T-helper 9 cell (primary cell): ENCODE results near the gene PTTG1IP.

Source experiments
- DNase-seq: peaks from one replicate; pipeline ENCODE4 v3.0.0-alpha.2; 2020

The PTTG1IP gene

DNA sequence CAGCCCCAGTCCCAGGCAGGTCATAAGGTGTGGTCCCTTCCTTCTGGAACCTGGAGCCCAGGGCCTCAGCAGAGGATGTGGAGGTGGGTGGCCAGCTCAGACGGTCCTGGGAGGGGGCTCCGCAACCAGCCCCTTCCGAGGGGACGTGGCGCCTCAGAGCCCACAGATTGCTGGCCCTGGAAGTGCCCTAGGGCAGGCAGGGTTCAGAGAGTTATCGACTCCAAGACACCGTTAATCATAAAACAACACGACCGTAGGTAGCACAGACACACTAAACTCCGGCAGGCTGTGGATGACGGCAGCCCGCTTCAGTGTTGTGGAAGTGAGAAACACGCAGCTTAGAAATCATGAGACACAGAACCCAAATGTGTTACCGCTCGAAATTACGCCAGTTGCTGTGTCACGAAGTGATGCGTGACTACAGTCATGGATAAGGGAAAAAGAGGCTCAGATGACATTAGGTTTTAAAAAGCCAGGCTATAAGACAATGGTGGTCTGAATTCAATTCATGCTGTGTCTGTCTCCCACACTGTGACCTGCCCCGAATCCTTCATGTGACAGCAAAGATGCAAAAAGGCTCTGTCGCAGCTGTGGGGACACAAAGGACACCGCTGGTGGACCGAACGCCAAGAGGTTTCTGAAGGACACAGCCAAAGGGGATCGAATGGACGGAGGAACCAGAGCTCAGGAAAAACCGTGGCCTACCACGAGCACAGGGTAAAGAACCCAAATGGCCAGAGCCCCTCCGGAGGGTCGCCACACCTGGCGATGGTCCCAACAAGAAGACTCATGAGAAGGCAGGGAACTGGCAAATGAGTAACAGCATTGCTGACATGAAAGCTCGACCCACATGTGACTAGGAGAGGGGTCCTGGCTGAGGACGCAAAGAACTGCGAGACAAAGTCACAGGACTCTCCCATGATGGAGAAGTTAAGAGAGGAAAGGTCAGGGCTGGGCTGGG is 53.9 kb downstream of the PTTG1IP start:
- DNase-seq = no peak

DNA sequence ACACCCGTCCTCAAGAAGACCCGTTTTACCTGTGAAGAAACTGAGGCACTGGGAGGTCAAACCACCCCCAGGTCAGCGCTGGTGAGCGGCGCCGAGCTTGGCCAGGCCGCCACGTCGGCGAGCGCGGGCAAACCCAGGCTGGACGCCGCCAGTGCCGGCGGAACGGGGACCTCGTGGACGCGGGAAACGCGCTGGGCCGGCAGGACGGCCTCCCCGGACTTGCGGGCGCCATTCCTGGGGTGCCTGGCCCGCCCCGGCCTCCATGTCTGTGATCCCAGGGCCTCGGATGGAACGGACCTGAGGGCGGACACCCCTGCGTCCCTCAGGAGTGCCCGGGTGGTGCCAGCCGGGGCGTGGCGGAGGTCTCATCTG is 54.9 kb downstream of the PTTG1IP start:
- no peak for DNase-seq

GRCh38 chr21:44817914-44818639 is 55.4 kb downstream of the PTTG1IP start, which contains the start of gene SUMO3:
Gene SUMO3, minus strand, starts transcription at chr21:44818062. Its CDS starts 94 bp downstream, at chr21:44817968.
- DNase-seq = peak; percentile 76

DNA sequence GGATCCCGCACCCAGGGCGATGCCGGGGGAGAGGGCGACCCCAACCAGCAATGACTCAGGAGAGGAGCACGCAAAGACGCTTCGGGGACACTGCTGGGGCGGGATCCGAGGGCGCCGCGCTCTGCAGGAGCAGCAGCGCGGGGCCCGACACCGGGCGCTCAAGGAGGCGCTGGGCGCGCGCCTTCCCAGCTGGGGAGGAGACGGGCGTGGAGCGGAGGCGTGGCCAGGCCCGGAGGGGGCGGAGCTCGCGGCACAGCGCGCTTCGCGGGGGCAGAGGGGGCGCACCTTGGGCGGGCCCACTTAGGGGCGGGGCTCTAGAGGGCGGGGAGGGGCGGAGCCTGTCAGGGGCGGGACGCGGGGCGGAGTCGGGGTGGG is 56.0 kb downstream of the PTTG1IP start:
- DNase-seq = peak; percentile 91

- no peak for DNase-seq
These were observed 56.6 kb downstream of the PTTG1IP start for GRCh38 chr21:44816761-44817505.

- no peak for DNase-seq
These were observed 57.5 kb downstream of the PTTG1IP start for GRCh38 chr21:44815852-44816628.

DNA sequence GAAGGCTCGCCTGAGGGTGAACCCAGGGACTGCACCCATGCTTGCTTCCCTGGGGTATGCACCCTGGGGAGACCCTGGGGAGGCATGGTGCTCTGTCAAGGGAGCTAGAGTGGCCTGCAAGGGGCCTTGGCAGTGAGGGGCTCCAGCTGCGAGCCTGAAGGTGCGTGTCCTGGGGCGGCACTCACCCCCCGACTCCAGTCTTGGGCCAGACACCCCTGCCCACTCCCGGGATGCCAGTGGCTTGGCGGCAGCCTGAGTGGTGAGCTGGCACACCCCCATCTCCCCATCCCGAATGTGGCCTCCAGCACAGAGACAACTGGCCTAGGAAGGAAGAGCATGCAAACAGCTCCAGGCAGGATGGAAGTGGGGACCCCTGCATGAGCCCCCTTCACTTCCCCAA is 58.3 kb downstream of the PTTG1IP start:
- DNase-seq = no peak

DNA sequence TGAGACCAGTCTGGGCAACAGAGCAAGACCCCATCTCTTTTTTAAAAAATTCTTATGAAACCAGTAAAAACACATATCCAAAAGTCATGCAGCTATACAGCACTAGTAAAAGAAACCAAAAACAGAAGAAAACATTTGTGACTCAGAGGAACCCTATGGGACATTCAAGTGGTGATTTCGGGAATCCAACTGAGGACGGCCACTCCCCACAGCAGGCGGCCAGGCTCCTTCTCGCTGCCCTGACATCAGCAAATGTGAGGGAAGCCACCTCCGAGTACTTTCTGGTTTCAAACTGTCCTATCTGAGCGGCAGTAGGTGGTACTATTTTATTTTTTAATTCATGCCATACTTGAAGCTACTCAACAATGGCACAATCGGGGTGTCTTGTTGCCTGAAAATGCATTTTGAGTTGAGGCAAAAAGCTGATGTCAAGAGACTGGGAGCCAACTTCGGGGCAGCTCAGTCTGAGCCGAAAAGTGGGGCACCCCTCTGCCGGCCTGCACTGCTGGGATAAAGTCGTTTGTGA is 58.9 kb downstream of the PTTG1IP start:
- DNase-seq = no peak

- no peak for DNase-seq
These were observed 59.8 kb downstream of the PTTG1IP start for GRCh38 chr21:44813727-44814126.

- no peak for DNase-seq
These were observed 60.3 kb downstream of the PTTG1IP start for GRCh38 chr21:44813149-44813548.

DNA sequence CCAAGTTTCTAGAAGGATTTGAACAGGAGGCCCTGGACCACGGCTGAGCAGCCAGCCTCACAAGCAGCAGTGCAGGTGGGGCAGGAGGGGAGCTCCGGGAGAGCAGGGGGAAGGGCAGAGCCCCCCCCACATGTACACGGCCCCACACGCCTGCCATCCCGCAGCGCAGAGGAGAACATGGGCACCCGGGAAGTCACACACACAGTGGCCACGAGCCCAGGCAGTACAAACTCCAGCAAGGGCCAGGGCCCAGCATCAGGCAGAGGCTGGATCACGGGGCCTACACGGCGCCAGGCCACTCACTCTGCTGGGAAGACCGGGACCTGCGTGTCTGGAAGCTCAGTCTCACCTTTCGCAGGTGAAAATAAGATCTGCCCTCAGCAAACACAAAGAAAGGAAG is 60.9 kb downstream of the PTTG1IP start:
- no peak for DNase-seq

DNA sequence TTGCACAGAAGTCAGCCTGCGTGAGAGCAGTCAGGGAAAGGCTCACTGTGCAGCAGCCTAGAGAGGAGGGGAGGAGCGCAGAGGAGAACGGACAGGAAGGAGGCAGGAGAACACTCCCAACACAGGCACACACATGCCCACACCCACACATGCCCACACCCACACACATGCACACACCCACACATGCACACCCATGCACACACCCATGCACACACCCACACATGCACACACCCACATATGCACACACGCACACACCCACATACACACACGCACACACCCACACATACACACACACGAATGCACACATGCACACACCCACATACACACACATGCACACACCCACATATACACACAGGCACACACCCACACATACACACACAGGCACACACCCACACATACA is 62.7 kb downstream of the PTTG1IP start:
- no peak for DNase-seq

- DNase-seq = no peak
These were observed 67.6 kb downstream of the PTTG1IP start for GRCh38 chr21:44805859-44806258.

DNA sequence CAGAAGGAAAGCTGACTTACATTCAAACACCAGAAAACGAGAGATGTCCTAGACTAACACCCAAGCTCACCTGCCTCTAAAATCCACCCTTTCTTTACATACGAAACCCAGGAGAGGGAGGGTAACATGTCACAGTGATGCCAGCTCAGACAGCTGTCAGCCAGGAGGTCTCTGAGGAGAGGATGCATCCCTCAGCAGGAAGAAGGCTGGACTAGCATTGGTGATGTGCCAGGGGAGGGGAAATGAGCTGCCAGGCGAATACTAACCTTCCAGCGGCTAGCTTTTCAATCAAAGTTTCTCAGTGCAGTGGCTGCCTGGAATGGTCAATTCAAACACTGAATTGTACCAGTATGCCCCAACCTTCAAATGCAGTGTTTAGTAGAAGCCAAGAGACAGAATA is 68.3 kb downstream of the PTTG1IP start:
- no peak for DNase-seq

- DNase-seq = no peak
These were observed 68.7 kb downstream of the PTTG1IP start for GRCh38 chr21:44804762-44805161.

DNA sequence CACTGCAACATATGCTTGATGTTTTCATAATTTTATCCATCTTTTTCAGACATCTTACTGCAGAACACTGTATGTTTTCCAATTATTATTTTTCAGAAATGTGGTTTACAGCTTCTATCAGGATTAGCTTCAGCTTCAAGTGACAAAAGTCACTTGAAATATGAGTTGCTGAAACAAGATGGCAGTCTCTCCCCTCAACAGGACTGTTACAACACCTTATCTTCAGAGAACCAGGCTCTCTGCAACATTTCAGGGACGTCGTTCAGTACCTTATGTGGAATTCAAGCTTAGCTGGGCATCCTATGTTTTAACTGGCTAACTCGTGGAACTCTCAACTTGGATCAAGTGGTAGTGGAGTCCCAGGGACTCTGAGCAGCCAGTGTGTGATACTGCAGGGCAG is 69.8 kb downstream of the PTTG1IP start:
- no peak for DNase-seq

GRCh38 chr21:44802396-44803153 is 70.9 kb downstream of the PTTG1IP start:
- DNase-seq = no peak

GRCh38 chr21:44801468-44802395 is 71.8 kb downstream of the PTTG1IP start, which contains the start of gene UBE2G2:
Gene UBE2G2, minus strand, starts transcription at chr21:44801820. Its CDS starts 72 bp downstream, at chr21:44801748.
- DNase-seq = peak; percentile 87

GRCh38 chr21:44800971-44801467 is 72.5 kb downstream of the PTTG1IP start:
- DNase-seq = no peak

DNA sequence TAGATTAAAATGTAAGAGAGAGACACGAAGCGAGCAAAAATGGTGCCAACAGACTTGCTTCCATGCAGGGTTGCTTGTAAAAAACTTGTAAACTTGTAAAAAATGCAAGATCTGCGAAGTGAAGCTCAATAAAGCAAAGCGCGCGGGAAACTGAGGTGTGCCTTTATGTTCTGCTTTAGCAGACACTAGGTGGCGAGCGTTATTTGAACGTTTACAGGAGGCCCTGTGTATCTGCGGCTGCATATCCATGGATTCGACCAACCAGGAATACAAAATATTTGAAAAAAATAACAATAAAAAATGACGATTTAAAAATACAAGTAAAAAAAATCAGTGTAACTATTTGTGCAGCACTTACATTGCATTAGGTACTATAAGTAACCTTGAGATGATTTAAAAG is 73.4 kb downstream of the PTTG1IP start:
- no peak for DNase-seq
